Naive thymus-derived CD4-positive, alpha-beta T cell (primary cell): ENCODE results near the gene PGPEP1. TPM values are rescaled to one million over a fixed set of nuclear protein-coding genes. Genes with fewer than 3 reads are reported as not detected.

Experiments used
- ATAC-seq: fragments of 150-1000 bp; cut with Tn5 transposase; 2 replicates; pipeline ENCODE4 v1.10.0; 2021; ENCODE audit warnings: mild to moderate bottlenecking, moderate library complexity
- CTCF ChIA-PET: fragments of 350-600 bp; sonication (Branson Sonifier 250); formaldehyde crosslinking; loops from one replicate; lab custom pipeline; 2021; ENCODE audit warnings: antibody characterized with exemption; lab: Charles Lee
- POLR2A ChIA-PET: fragments of 350-600 bp; sonication (Branson Sonifier 250); formaldehyde crosslinking; loops from one replicate; lab custom pipeline; 2021; ENCODE audit warnings: antibody characterized with exemption, inconsistent platforms; lab: Charles Lee
- DNase-seq, 9 donors: peaks; one replicate each; pipeline versions ENCODE4 v3.0.0 to v3.0.0-alpha.2; 2020 to 2022; ENCODE audit warnings: mixed read lengths in 1 of 9
- H3K27ac ChIP-seq: one replicate; pipeline ENCODE4 v1.7.0; 2013; ENCODE audit warnings: mild to moderate bottlenecking, low read depth, low read length, moderate library complexity
- H3K27me3 ChIP-seq, 2 donors: one replicate each; pipeline ENCODE4 v1.7.0; 2013; ENCODE audit warnings: low read length in 2 of 2, mild to moderate bottlenecking in 2 of 2, moderate library complexity in 2 of 2; ENCODE audit not compliant: control insufficient read depth in 2 of 2, insufficient read depth in 2 of 2
- H3K36me3 ChIP-seq, 3 experiments: 1 replicate in 2 of 3; 2 replicates in 1 of 3; pipeline ENCODE4 v1.7.0; 2013; ENCODE audit warnings: low read length in 3 of 3, mild to moderate bottlenecking in 3 of 3, moderate library complexity in 1 of 3; ENCODE audit not compliant: insufficient read depth in 3 of 3, control insufficient read depth in 2 of 3
- H3K4me1 ChIP-seq, 2 donors: one replicate each; pipeline ENCODE4 v1.7.0; 2013; ENCODE audit warnings: low read length in 2 of 2, mild to moderate bottlenecking in 2 of 2, moderate library complexity in 1 of 2; ENCODE audit not compliant: control insufficient read depth in 2 of 2, insufficient read depth in 2 of 2
- H3K4me3 ChIP-seq: 2 replicates; pipeline ENCODE4 v1.7.0; 2013; ENCODE audit warnings: mild to moderate bottlenecking, low read length
- H3K9me3 ChIP-seq, 3 experiments: 1 replicate in 2 of 3; 2 replicates in 1 of 3; pipeline ENCODE4 v1.7.0; 2013; ENCODE audit warnings: low read length in 3 of 3; ENCODE audit not compliant: control insufficient read depth in 2 of 3
- H3K27ac Mint-ChIP-seq, 9 donors: one replicate each; pipeline ENCODE4 v1.8.0; 2020 to 2022; ENCODE audit warnings: mixed read lengths in 9 of 9, mild to moderate bottlenecking in 8 of 9, moderate library complexity in 5 of 9, inconsistent platforms in 2 of 9
- H3K27me3 Mint-ChIP-seq, 5 donors: one replicate each; pipeline ENCODE4 v1.8.0; 2021 to 2022; ENCODE audit warnings: mixed read lengths in 5 of 5, mild to moderate bottlenecking in 1 of 5
- H3K36me3 Mint-ChIP-seq, 5 donors: one replicate each; pipeline ENCODE4 v1.8.0; 2020 to 2022; ENCODE audit warnings: mixed read lengths in 5 of 5, mild to moderate bottlenecking in 3 of 5, inconsistent platforms in 1 of 5
- H3K4me1 Mint-ChIP-seq, 7 donors: one replicate each; pipeline ENCODE4 v1.8.0; 2020 to 2022; ENCODE audit warnings: mixed read lengths in 7 of 7, mild to moderate bottlenecking in 3 of 7, inconsistent platforms in 1 of 7
- H3K4me3 Mint-ChIP-seq, 10 donors: one replicate each; pipeline ENCODE4 v1.8.0; 2020 to 2022; ENCODE audit warnings: mild to moderate bottlenecking in 10 of 10, mixed read lengths in 10 of 10, moderate library complexity in 6 of 10, inconsistent platforms in 2 of 10
- H3K9me3 Mint-ChIP-seq, 11 donors: one replicate each; pipeline ENCODE4 v1.8.0; 2020 to 2022; ENCODE audit warnings: mixed read lengths in 11 of 11, mild to moderate bottlenecking in 4 of 11, inconsistent platforms in 1 of 11, moderate library complexity in 1 of 11
- intact Hi-C, 2 donors: fragments of 100-400 bp; cut with micrococcal nuclease; formaldehyde crosslinking; loops; one replicate each; pipeline ENCODE4 v1.15.1; 2023
- polyA plus RNA-seq, 2 donors: library from polyadenylated mRNA; unstranded; fragments of 300-500 nt; fragmentation: Illumina TruSeq; gene quantifications; one replicate each; pipeline ENCODE4 v1.2.3, GENCODE V29; 2021
- total RNA-seq, 6 experiments: library from RNA in 5 of 6; stranded (reverse) in 5 of 6; gene quantifications; 1 replicate in 5 of 6; 2 replicates in 1 of 6; pipeline ENCODE4 v1.2.3 and lab custom pipeline; 2021 to 2026

Gene PGPEP1
- total and polyA plus RNA-seq, 7 experiments from 2014 or later: 9.4 to 57.1 (median 41.1) TPM

DNA sequence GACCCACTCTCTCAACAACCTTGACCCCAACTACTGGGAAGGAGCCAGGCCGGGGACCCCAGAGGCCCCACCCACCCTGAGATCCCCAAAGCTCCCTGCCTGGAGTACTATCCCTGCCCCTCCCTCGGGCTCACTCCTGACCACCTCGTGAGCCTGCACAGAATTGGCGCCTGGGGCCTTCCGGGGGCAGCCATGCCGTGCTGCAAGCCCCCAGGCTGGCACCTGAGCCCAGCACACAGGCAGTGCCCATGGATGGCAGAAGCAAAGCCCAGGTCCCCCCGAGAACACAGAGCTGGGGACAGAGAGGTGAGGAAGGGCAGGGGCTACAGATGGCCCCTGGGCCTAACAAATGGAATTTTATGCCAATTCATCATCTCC, 31.5 kb upstream of the PGPEP1 start:
- Mint-ChIP-seq H3K4me1 (peaks cover 12 to 44% (median 33%) of the 10 kb centered on the region in 7 donors), H3K9me3 (no peaks in the 10 kb centered on the region), H3K36me3 (peaks cover 0 to 19% (median 6%) of the 10 kb centered on the region in 5 donors), H3K27ac (peak overlapping the region in 1 of 9 donors; percentile 47), H3K27me3 (no peaks in the 10 kb centered on the region), H3K4me3 (no peak overlapping the region)
- intact Hi-C loops: no loop called here
- POLR2A ChIA-PET: interaction anchor here (0.7 to 3.4 kb wide), 9 partner anchors 9 to 34 kb away, joined by 3 to 88 read pairs (median 5); partner anchors contain the start of genes JUND and LSM4
- peaks cover 0 to 48% (median 5%) of the 10 kb centered on the region in 3 experiments for H3K36me3 ChIP-seq
- peaks cover 21 to 32% of the 10 kb centered on the region in 2 donors for H3K4me1 ChIP-seq
- CTCF ChIA-PET: interaction anchor here (1.7 kb wide), 1 partner anchor 29 kb away, joined by 7 read pairs; no protein-coding TSS in a partner anchor
- H3K27ac ChIP-seq: no peak overlapping the region
- no peaks in the 10 kb centered on the region for H3K27me3 ChIP-seq
- no peak overlapping the region for H3K4me3 ChIP-seq
- no peaks in the 10 kb centered on the region for H3K9me3 ChIP-seq
- DNase-seq: no peak
- no peak for ATAC-seq

DNA sequence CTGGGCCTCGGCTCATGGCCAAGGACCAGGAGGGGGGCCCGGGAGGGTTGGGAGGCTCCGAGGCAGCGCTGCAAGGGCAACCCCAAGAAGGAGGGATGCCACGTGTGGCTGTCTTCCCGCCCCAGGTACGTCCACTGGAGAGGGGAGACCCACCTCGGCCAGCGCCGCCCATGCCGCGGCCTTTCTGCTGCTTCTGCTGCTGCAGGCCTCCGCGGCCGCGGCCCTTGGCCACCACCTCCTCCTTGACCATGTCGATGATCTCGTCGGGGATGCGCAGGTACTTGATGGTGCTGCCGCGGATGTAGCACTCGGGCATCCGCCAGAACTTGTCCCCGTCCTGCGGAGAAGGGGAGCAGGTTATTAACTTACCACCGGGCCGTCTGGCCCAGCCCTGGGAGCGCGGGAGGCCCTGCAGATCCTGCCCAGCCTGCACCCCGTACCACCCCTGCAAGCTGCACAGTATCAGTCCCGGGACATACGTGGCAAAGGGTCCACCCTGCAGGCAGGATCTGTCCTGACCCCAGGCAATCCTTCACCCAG, 30.8 kb upstream of the PGPEP1 start:
- no peaks in the 10 kb centered on the region for H3K27me3 ChIP-seq
- DNase-seq (no peak), ATAC-seq (no peak)
- H3K4me1 Mint-ChIP-seq: peaks cover 12 to 44% (median 32%) of the 10 kb centered on the region in 7 donors
- H3K4me3 ChIP-seq: no peak overlapping the region
- no peak overlapping the region for H3K4me3 Mint-ChIP-seq
- no peak overlapping the region for H3K27ac ChIP-seq
- H3K36me3 Mint-ChIP-seq: peaks cover 0 to 12% (median 6%) of the 10 kb centered on the region in 5 donors
- H3K4me1 ChIP-seq: peaks cover 15 to 32% of the 10 kb centered on the region in 2 donors
- no peaks in the 10 kb centered on the region for H3K27me3 Mint-ChIP-seq
- POLR2A ChIA-PET: interaction anchor here (0.5 to 4.2 kb wide), 9 partner anchors 8 to 125 kb away, joined by 3 to 88 read pairs (median 6); partner anchors contain the start of gene JUND
- CTCF ChIA-PET: no interaction called here
- H3K36me3 ChIP-seq: peaks cover 0 to 51% (median 5%) of the 10 kb centered on the region in 3 experiments
- no peak overlapping the region for H3K27ac Mint-ChIP-seq
- H3K9me3 Mint-ChIP-seq: no peaks in the 10 kb centered on the region
- intact Hi-C loops: no loop called here
- no peaks in the 10 kb centered on the region for H3K9me3 ChIP-seq

DNA sequence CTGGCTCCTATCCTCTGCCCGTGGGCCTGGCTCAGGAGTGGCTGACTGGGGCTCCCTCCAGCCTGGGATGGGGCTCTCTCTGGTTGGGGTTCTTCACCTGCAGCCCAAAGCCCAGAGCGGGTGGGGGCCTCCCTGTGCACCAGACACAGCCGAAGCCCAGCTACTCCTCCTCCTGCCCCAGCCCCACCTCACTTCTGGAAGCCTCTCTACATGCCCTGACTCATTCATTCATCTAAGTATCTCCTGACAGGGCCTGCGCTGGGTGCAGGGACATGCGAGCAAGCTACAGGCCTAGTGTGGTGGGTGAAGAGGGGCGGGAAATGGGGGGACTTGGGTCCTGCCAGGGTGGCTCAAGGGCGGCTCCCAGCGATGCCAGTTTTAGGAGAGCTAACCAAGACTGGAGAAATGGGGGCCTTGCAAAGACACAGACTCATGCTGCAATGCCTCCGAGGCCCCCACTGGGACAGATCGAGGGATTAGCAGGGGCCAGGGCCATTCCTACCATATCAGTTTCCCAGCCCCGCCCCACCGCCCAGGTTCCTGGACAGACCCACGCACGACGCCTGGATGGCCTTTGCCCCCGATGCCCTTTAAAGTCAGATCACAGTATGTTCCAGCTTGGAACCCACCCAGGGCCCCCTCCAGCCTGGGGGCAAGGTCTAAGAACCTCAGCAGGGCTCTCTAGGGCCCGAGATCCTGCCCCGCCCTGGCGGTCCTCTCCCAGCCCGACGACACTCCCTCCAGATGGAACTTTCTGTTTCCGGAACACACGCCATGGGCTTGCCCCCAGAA, 30.1 kb upstream of the PGPEP1 start:
- no peak overlapping the region for H3K27ac ChIP-seq
- peaks cover 13 to 30% of the 10 kb centered on the region in 2 donors for H3K4me1 ChIP-seq
- no peak overlapping the region for H3K4me3 Mint-ChIP-seq
- H3K27me3 ChIP-seq: no peaks in the 10 kb centered on the region
- H3K36me3 Mint-ChIP-seq: peaks cover 0 to 11% (median 6%) of the 10 kb centered on the region in 5 donors
- H3K27ac Mint-ChIP-seq: peak overlapping the region in 3 of 9 donors; percentile 28 to 71 (median 46)
- H3K9me3 Mint-ChIP-seq: no peaks in the 10 kb centered on the region
- no peaks in the 10 kb centered on the region for H3K27me3 Mint-ChIP-seq
- ATAC-seq (no peak), DNase-seq (no peak)
- intact Hi-C loops: no loop called here
- no peak overlapping the region for H3K4me3 ChIP-seq
- ChIA-PET CTCF (interaction anchor here (0.5 kb wide), 1 partner anchor 45 kb away, joined by 4 read pairs; no protein-coding TSS in a partner anchor), POLR2A (interaction anchor here (0.5 to 4.2 kb wide), 7 partner anchors 8 to 126 kb away, joined by 3 to 40 read pairs (median 4); partner anchors contain the start of gene JUND)
- no peaks in the 10 kb centered on the region for H3K9me3 ChIP-seq
- H3K4me1 Mint-ChIP-seq: peaks cover 12 to 42% (median 25%) of the 10 kb centered on the region in 7 donors
- peaks cover 0 to 52% (median 5%) of the 10 kb centered on the region in 3 experiments for H3K36me3 ChIP-seq

DNA sequence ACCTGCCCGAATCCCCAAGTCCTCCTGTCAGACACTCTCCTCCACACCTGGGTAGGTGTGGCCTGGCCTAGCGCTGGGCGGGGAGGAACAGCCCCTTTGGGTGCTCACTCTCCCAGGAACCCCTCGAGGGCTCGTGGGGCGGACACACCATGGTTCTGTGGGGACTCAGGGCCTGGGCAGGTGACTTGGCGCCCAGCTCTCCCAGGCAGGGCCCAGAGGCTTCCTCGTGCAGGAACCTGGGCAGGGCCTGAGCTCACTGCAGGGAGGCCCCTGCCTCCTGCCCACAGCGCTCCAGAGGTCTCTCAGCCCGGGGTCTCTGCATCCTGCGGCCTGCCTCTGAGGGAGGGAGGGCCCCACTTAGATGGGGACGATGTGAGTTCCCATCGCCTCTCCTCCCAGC, 29.4 kb upstream of the PGPEP1 start:
- CTCF ChIA-PET: interaction anchor here (0.5 kb wide), 1 partner anchor 44 kb away, joined by 4 read pairs; no protein-coding TSS in a partner anchor

DNA sequence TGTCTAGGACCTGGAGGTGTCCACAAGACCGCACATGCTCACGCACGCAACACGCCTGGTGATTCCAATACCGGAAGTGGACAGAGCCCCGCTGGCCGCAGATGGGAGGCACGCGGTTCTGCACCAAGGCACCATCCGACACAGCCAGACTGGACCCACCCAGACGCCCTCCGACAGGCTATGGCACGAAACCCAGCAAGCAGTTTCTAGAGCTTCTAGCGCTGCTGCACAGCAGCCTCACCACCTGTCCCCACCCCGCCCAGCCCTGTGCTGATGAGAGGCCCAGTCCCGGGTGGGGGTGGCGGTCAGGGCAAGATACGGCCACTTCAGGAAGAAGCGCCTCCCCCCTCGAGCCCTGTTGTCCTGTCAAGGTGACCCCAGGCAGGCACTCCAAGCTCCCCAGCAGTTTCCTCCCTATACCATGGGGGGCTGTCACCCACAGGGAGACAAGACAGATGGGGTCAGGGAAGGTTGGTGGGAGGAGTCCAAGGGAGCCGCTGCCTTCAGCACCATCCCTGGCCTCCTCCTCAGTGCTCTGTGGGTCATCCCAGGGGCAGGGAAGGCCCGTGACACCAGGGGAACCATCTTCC, 28.8 kb upstream of the PGPEP1 start:
- intact Hi-C loops: no loop called here
- H3K27ac Mint-ChIP-seq: no peak overlapping the region
- no peak overlapping the region for H3K4me3 Mint-ChIP-seq
- CTCF ChIA-PET: interaction anchor here (1.4 kb wide), 1 partner anchor 32 kb away, joined by 5 read pairs; no protein-coding TSS in a partner anchor
- Histone ChIP-seq H3K9me3 (no peaks in the 10 kb centered on the region), H3K4me3 (no peak overlapping the region), H3K36me3 (peaks cover 0 to 52% (median 5%) of the 10 kb centered on the region in 3 experiments), H3K27ac (no peak overlapping the region), H3K4me1 (peaks cover under 1 to 17% of the 10 kb centered on the region in 2 donors), H3K27me3 (no peaks in the 10 kb centered on the region)
- ATAC-seq (no peak), DNase-seq (no peak)
- POLR2A ChIA-PET: interaction anchor here (0.6 to 4.2 kb wide), 4 partner anchors 11 to 279 kb away, joined by 4 to 40 read pairs (median 10); partner anchors contain the start of genes JUND and LSM4
- no peaks in the 10 kb centered on the region for H3K9me3 Mint-ChIP-seq
- H3K36me3 Mint-ChIP-seq: peaks cover 0 to 11% (median 5%) of the 10 kb centered on the region in 5 donors
- H3K4me1 Mint-ChIP-seq: peaks cover 10 to 38% (median 24%) of the 10 kb centered on the region in 7 donors
- no peaks in the 10 kb centered on the region for H3K27me3 Mint-ChIP-seq

More for the DNA sequence above, 29.4 kb upstream of the PGPEP1 start:
- H3K4me3 Mint-ChIP-seq: no peak overlapping the region
- DNase-seq: no peak
- Histone ChIP-seq H3K27me3 (no peaks in the 10 kb centered on the region), H3K9me3 (no peaks in the 10 kb centered on the region), H3K36me3 (peaks cover 0 to 52% (median 5%) of the 10 kb centered on the region in 3 experiments), H3K27ac (no peak overlapping the region), H3K4me1 (peaks cover 7 to 23% of the 10 kb centered on the region in 2 donors), H3K4me3 (no peak overlapping the region)
- H3K36me3 Mint-ChIP-seq: peaks cover 0 to 11% (median 6%) of the 10 kb centered on the region in 5 donors
- no peaks in the 10 kb centered on the region for H3K9me3 Mint-ChIP-seq
- POLR2A ChIA-PET: interaction anchor here (1.0 to 4.2 kb wide), 4 partner anchors 11 to 31 kb away, joined by 3 to 40 read pairs (median 9); partner anchors contain the start of genes JUND and LSM4
- no peak for ATAC-seq
- intact Hi-C loops: no loop called here
- peak overlapping the region in 2 of 9 donors; percentile 41 to 71 for H3K27ac Mint-ChIP-seq
- H3K4me1 Mint-ChIP-seq: peaks cover 12 to 41% (median 24%) of the 10 kb centered on the region in 7 donors
- no peaks in the 10 kb centered on the region for H3K27me3 Mint-ChIP-seq

DNA sequence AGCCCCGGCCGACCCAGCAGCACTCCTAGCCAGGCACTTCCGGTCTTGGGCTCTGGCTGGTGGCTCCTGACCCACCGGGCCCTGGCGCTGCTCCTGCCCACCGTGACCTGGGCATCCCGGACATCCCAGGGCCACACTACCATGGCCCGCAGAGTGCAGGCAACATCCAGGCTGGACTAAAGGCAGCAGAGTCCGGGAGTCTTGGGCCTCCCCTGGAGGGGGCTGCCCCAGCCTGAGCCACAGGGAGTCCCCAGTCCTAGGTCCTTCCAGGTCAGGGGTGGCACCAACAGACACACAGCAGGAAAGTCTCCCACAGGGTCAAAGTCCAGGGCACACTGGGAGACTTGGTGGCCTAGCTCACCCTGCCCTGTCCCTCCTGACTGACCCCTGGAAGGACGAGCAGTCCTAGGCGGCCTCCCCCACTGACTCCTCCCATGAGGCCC, 28.3 kb upstream of the PGPEP1 start:
- Histone ChIP-seq H3K4me3 (no peak overlapping the region), H3K4me1 (peaks cover 0 to 15% of the 10 kb centered on the region in 2 donors), H3K9me3 (no peaks in the 10 kb centered on the region), H3K36me3 (peaks cover 0 to 52% (median 5%) of the 10 kb centered on the region in 3 experiments), H3K27ac (no peak overlapping the region), H3K27me3 (no peaks in the 10 kb centered on the region)
- Mint-ChIP-seq H3K4me3 (no peak overlapping the region), H3K27me3 (no peaks in the 10 kb centered on the region), H3K27ac (peak overlapping the region in 1 of 9 donors; percentile 19), H3K4me1 (peaks cover 4 to 35% (median 20%) of the 10 kb centered on the region in 7 donors), H3K9me3 (no peaks in the 10 kb centered on the region), H3K36me3 (peaks cover 0 to 11% (median under 1%) of the 10 kb centered on the region in 5 donors)
- POLR2A ChIA-PET: interaction anchor here (0.6 to 7.4 kb wide), 5 partner anchors 9 to 280 kb away, joined by 6 to 103 read pairs (median 14); partner anchors contain the start of genes JUND and LSM4
- CTCF ChIA-PET: interaction anchor here (1.4 kb wide), 1 partner anchor 33 kb away, joined by 5 read pairs; no protein-coding TSS in a partner anchor
- ATAC-seq: no peak
- no peak for DNase-seq
- intact Hi-C loops: no loop called here
